GM23338 (cell line): ENCODE data around the gene KPTN. TPM values are rescaled to one million over a fixed set of nuclear protein-coding genes. Genes with fewer than 3 reads are reported as not detected.

Experiments
- ATAC-seq: fragments of 200-7000 bp; cut with Tn5 transposase; 3 replicates; pipeline ENCODE4 v1.9.1; 2020
- DNase-seq: peaks from one replicate; pipeline ENCODE4 v3.0.0-alpha.2; 2015; ENCODE audit warnings: low spot score
- H2AFZ ChIP-seq: fragments of 200-600 bp; sonication (generic); 2 replicates; pipeline ENCODE4 v1.8.0; 2016; ENCODE audit warnings: antibody characterized with exemption, mild to moderate bottlenecking, moderate library complexity
- H3F3A ChIP-seq: fragments of 200-600 bp; sonication (generic); replicated peaks from 2 replicates; pipeline ENCODE4 v1.8.0; 2017; ENCODE audit warnings: antibody characterized with exemption, mixed run types, low read depth
- H3K27ac ChIP-seq: fragments of 200-600 bp; sonication (generic); 2 replicates; pipeline ENCODE4 v1.6.1; 2016; ENCODE audit warnings: low read depth
- H3K27me3 ChIP-seq: fragments of 200-600 bp; sonication (generic); 2 replicates; pipeline ENCODE4 v1.8.0; 2016; ENCODE audit warnings: mild to moderate bottlenecking, mixed run types, moderate library complexity; ENCODE audit not compliant: insufficient read depth
- H3K36me3 ChIP-seq: fragments of 200-600 bp; sonication (generic); 2 replicates; pipeline ENCODE4 v1.8.0; 2016; ENCODE audit warnings: mild to moderate bottlenecking; ENCODE audit not compliant: insufficient read depth
- H3K4me1 ChIP-seq: fragments of 200-600 bp; sonication (generic); 2 replicates; pipeline ENCODE4 v1.8.0; 2016; ENCODE audit warnings: mild to moderate bottlenecking, moderate library complexity; ENCODE audit not compliant: insufficient read depth
- H3K4me2 ChIP-seq: fragments of 200-600 bp; sonication (generic); 2 replicates; pipeline ENCODE4 v1.7.1; 2017; ENCODE audit warnings: mixed run types
- H3K4me3 ChIP-seq: fragments of 200-600 bp; sonication (generic); 2 replicates; pipeline ENCODE4 v1.6.1; 2016; ENCODE audit warnings: mixed run types
- H3K79me2 ChIP-seq: fragments of 200-600 bp; sonication (generic); replicated peaks from 2 replicates; pipeline ENCODE4 v1.8.0; 2017; ENCODE audit warnings: mild to moderate bottlenecking; ENCODE audit not compliant: insufficient read depth
- H3K9me2 ChIP-seq: fragments of 200-600 bp; sonication (generic); 2 replicates; pipeline ENCODE4 v1.8.0; 2017; ENCODE audit not compliant: insufficient read depth
- H4K20me1 ChIP-seq: fragments of 200-600 bp; sonication (generic); replicated peaks from 2 replicates; pipeline ENCODE4 v1.8.0; 2017; ENCODE audit warnings: mild to moderate bottlenecking; ENCODE audit not compliant: insufficient read depth
- H3K27ac Mint-ChIP-seq: 2 replicates; pipeline ENCODE4 v1.8.0; 2020; ENCODE audit warnings: inconsistent platforms, mild to moderate bottlenecking, moderate library complexity, mixed read lengths
- H3K27me3 Mint-ChIP-seq: 3 replicates; pipeline ENCODE4 v1.8.0; 2022; ENCODE audit warnings: low read depth, mild to moderate bottlenecking, moderate library complexity, mixed read lengths, inconsistent platforms; ENCODE audit not compliant: insufficient read depth, poor library complexity
- H3K36me3 Mint-ChIP-seq: 3 replicates; pipeline ENCODE4 v1.8.0; 2021; ENCODE audit warnings: low read depth, mild to moderate bottlenecking, inconsistent platforms, moderate library complexity, mixed read lengths
- H3K4me1 Mint-ChIP-seq: 3 replicates; pipeline ENCODE4 v1.8.0; 2020; ENCODE audit warnings: mild to moderate bottlenecking, inconsistent platforms, mixed read lengths
- H3K4me3 Mint-ChIP-seq: 3 replicates; pipeline ENCODE4 v1.8.0; 2021; ENCODE audit warnings: moderate library complexity, mild to moderate bottlenecking, inconsistent platforms, mixed read lengths
- H3K9me3 Mint-ChIP-seq: 3 replicates; pipeline ENCODE4 v1.8.0; 2020; ENCODE audit warnings: moderate library complexity, mild to moderate bottlenecking, inconsistent platforms, mixed read lengths
- CREB1 ChIP-seq: fragments of 250-450 bp; sonication (Bioruptor Pico); IDR thresholded peaks from 2 replicates; pipeline ENCODE4 v1.5.0; 2020; ENCODE audit warnings: low read depth, mild to moderate bottlenecking, moderate library complexity
- EZH2 ChIP-seq: fragments of 200-600 bp; sonication (generic); IDR thresholded peaks from one replicate; pipeline ENCODE4 v1.8.0; 2017; ENCODE audit warnings: antibody characterized with exemption, mild to moderate bottlenecking, low read depth; ENCODE audit not compliant: unreplicated experiment
- EZH2phosphoT487 ChIP-seq: fragments of 200-600 bp; sonication (generic); IDR thresholded peaks from one replicate; pipeline ENCODE4 v1.8.1; 2018; ENCODE audit warnings: antibody characterized with exemption; ENCODE audit not compliant: unreplicated experiment
- JUNB ChIP-seq: IDR thresholded peaks from one replicate; pipeline ENCODE4 v1.6.1; 2016; ENCODE audit warnings: antibody characterized with exemption; ENCODE audit not compliant: unreplicated experiment
- NANOG ChIP-seq: IDR thresholded peaks from 2 replicates; pipeline ENCODE4 v1.6.1; 2016; ENCODE audit warnings: antibody characterized with exemption, borderline replicate concordance
- POLR2AphosphoS5 ChIP-seq: IDR thresholded peaks from 2 replicates; pipeline ENCODE4 v1.6.1; 2016; ENCODE audit warnings: antibody characterized with exemption, low read depth
- STAT1 ChIP-seq: IDR thresholded peaks from one replicate; pipeline ENCODE4 v1.6.1; 2016; ENCODE audit warnings: antibody characterized with exemption; ENCODE audit not compliant: unreplicated experiment
- ZNF114 ChIP-seq: fragments of 250-450 bp; sonication (Bioruptor Pico); IDR thresholded peaks from 2 replicates; pipeline ENCODE4 v1.5.0; 2020; ENCODE audit warnings: mild to moderate bottlenecking, moderate library complexity
- ZNF331 ChIP-seq: fragments of 250-450 bp; sonication (Bioruptor Pico); IDR thresholded peaks from 2 replicates; pipeline ENCODE4 v1.5.0; 2020; ENCODE audit warnings: low read depth, mild to moderate bottlenecking, moderate library complexity
- polyA plus RNA-seq: library from polyadenylated mRNA; unstranded; fragments of >200 nt; fragmentation: Nextera tagmentation; extraction: Ambion mirVana; gene quantifications from 2 replicates; pipeline ENCODE4 v1.2.1, GENCODE V29; 2016
- total RNA-seq: library from RNA; depleted of rRNA; stranded (reverse); fragments of >200 nt; shearing (Covaris generic); gene quantifications from 2 replicates; pipeline ENCODE4 v1.2.3, GENCODE V29; 2014
- TF ChIP-seq, protein P1 (sequence below): IDR thresholded peaks from one replicate; pipeline ENCODE4 v1.6.1; 2018; ENCODE audit warnings: antibody characterized with exemption; ENCODE audit not compliant: unreplicated experiment
- TF ChIP-seq, protein P2 (sequence below), 2 experiments: fragments of 200-600 bp in 1 of 2; sonication (generic) in 1 of 2; conservative IDR thresholded peaks; 2 replicates each; pipeline versions ENCODE4 v1.5.1 to v1.6.1; 2016 to 2017; ENCODE audit warnings: antibody characterized with exemption in 2 of 2, low read depth in 2 of 2, mild to moderate bottlenecking in 2 of 2, moderate library complexity in 1 of 2
- TF ChIP-seq, protein P3 (sequence below): IDR thresholded peaks from 2 replicates; pipeline ENCODE4 v1.6.1; 2016; ENCODE audit warnings: antibody characterized with exemption
- TF ChIP-seq, protein P4 (sequence below): fragments of 250-450 bp; sonication (Bioruptor Pico); IDR thresholded peaks from 2 replicates; pipeline ENCODE4 v1.5.0; 2020; ENCODE audit warnings: mild to moderate bottlenecking, moderate library complexity

KPTN gene
- total and polyA plus RNA-seq, 2 experiments from 2014 or later = 19.8 to 26.2 TPM

DNA sequence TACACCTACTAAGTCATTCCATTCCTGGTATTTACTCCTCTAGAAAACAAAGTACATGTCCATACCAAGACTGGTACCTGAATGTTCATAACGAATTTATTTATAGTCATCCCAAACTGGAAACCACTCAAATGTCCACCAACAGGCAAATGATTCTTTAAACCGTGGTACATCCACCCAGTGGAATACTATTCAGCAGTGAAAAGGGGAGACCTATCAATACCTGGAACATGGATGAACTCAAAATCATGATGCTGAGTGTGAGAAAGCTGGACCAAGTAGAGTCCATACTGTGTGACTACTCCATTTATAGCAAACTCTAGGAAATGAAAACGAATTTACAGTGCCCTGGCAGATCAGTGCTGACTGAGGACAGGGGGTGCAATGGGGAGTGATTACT lies 42.8 kb upstream of the KPTN start:
- no peak for DNase-seq
- no peaks in the 10 kb centered on the region for H3K27me3 Mint-ChIP-seq
- H3K79me2 ChIP-seq = no peaks in the 10 kb centered on the region
- H3K27ac ChIP-seq = no peak overlapping the region
- ATAC-seq = no peak
- no peak overlapping the region for H3K4me2 ChIP-seq
- no peaks in the 10 kb centered on the region for H3F3A ChIP-seq
- TF ChIP-seq, protein P1, sequence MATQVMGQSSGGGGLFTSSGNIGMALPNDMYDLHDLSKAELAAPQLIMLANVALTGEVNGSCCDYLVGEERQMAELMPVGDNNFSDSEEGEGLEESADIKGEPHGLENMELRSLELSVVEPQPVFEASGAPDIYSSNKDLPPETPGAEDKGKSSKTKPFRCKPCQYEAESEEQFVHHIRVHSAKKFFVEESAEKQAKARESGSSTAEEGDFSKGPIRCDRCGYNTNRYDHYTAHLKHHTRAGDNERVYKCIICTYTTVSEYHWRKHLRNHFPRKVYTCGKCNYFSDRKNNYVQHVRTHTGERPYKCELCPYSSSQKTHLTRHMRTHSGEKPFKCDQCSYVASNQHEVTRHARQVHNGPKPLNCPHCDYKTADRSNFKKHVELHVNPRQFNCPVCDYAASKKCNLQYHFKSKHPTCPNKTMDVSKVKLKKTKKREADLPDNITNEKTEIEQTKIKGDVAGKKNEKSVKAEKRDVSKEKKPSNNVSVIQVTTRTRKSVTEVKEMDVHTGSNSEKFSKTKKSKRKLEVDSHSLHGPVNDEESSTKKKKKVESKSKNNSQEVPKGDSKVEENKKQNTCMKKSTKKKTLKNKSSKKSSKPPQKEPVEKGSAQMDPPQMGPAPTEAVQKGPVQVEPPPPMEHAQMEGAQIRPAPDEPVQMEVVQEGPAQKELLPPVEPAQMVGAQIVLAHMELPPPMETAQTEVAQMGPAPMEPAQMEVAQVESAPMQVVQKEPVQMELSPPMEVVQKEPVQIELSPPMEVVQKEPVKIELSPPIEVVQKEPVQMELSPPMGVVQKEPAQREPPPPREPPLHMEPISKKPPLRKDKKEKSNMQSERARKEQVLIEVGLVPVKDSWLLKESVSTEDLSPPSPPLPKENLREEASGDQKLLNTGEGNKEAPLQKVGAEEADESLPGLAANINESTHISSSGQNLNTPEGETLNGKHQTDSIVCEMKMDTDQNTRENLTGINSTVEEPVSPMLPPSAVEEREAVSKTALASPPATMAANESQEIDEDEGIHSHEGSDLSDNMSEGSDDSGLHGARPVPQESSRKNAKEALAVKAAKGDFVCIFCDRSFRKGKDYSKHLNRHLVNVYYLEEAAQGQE = no peak
- TF ChIP-seq STAT1 = no peak
- TF ChIP-seq NANOG = no peak
- no peak for TF ChIP-seq POLR2AphosphoS5
- TF ChIP-seq, protein P2, sequence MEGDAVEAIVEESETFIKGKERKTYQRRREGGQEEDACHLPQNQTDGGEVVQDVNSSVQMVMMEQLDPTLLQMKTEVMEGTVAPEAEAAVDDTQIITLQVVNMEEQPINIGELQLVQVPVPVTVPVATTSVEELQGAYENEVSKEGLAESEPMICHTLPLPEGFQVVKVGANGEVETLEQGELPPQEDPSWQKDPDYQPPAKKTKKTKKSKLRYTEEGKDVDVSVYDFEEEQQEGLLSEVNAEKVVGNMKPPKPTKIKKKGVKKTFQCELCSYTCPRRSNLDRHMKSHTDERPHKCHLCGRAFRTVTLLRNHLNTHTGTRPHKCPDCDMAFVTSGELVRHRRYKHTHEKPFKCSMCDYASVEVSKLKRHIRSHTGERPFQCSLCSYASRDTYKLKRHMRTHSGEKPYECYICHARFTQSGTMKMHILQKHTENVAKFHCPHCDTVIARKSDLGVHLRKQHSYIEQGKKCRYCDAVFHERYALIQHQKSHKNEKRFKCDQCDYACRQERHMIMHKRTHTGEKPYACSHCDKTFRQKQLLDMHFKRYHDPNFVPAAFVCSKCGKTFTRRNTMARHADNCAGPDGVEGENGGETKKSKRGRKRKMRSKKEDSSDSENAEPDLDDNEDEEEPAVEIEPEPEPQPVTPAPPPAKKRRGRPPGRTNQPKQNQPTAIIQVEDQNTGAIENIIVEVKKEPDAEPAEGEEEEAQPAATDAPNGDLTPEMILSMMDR (conservative IDR thresholded peaks at IDR 0.05; ENCODE audit: low read depth in 2 of 2) = no peak
- TF ChIP-seq EZH2 = no peak
- TF ChIP-seq ZNF114 = no peak
- TF ChIP-seq, protein P3, sequence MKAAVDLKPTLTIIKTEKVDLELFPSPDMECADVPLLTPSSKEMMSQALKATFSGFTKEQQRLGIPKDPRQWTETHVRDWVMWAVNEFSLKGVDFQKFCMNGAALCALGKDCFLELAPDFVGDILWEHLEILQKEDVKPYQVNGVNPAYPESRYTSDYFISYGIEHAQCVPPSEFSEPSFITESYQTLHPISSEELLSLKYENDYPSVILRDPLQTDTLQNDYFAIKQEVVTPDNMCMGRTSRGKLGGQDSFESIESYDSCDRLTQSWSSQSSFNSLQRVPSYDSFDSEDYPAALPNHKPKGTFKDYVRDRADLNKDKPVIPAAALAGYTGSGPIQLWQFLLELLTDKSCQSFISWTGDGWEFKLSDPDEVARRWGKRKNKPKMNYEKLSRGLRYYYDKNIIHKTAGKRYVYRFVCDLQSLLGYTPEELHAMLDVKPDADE = no peak
- TF ChIP-seq EZH2phosphoT487 = no peak
- no peak for TF ChIP-seq CREB1
- TF ChIP-seq, protein P4, sequence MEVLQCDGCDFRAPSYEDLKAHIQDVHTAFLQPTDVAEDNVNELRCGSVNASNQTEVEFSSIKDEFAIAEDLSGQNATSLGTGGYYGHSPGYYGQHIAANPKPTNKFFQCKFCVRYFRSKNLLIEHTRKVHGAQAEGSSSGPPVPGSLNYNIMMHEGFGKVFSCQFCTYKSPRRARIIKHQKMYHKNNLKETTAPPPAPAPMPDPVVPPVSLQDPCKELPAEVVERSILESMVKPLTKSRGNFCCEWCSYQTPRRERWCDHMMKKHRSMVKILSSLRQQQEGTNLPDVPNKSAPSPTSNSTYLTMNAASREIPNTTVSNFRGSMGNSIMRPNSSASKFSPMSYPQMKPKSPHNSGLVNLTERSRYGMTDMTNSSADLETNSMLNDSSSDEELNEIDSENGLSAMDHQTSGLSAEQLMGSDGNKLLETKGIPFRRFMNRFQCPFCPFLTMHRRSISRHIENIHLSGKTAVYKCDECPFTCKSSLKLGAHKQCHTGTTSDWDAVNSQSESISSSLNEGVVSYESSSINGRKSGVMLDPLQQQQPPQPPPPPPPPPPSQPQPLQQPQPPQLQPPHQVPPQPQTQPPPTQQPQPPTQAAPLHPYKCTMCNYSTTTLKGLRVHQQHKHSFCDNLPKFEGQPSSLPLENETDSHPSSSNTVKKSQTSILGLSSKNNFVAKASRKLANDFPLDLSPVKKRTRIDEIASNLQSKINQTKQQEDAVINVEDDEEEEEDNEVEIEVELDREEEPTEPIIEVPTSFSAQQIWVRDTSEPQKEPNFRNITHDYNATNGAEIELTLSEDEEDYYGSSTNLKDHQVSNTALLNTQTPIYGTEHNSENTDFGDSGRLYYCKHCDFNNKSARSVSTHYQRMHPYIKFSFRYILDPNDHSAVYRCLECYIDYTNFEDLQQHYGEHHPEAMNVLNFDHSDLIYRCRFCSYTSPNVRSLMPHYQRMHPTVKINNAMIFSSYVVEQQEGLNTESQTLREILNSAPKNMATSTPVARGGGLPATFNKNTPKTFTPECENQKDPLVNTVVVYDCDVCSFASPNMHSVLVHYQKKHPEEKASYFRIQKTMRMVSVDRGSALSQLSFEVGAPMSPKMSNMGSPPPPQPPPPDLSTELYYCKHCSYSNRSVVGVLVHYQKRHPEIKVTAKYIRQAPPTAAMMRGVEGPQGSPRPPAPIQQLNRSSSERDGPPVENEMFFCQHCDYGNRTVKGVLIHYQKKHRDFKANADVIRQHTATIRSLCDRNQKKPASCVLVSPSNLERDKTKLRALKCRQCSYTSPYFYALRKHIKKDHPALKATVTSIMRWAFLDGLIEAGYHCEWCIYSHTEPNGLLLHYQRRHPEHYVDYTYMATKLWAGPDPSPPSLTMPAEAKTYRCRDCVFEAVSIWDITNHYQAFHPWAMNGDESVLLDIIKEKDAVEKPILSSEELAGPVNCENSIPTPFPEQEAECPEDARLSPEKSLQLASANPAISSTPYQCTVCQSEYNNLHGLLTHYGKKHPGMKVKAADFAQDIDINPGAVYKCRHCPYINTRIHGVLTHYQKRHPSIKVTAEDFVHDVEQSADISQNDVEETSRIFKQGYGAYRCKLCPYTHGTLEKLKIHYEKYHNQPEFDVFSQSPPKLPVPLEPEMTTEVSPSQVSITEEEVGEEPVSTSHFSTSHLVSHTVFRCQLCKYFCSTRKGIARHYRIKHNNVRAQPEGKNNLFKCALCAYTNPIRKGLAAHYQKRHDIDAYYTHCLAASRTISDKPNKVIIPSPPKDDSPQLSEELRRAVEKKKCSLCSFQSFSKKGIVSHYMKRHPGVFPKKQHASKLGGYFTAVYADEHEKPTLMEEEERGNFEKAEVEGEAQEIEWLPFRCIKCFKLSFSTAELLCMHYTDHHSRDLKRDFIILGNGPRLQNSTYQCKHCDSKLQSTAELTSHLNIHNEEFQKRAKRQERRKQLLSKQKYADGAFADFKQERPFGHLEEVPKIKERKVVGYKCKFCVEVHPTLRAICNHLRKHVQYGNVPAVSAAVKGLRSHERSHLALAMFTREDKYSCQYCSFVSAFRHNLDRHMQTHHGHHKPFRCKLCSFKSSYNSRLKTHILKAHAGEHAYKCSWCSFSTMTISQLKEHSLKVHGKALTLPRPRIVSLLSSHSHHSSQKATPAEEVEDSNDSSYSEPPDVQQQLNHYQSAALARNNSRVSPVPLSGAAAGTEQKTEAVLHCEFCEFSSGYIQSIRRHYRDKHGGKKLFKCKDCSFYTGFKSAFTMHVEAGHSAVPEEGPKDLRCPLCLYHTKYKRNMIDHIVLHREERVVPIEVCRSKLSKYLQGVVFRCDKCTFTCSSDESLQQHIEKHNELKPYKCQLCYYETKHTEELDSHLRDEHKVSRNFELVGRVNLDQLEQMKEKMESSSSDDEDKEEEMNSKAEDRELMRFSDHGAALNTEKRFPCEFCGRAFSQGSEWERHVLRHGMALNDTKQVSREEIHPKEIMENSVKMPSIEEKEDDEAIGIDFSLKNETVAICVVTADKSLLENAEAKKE (CRISPR knock-in tag) = no peak
- TF ChIP-seq ZNF331 (CRISPR knock-in tag) = no peak
- TF ChIP-seq JUNB = no peak
- H4K20me1 ChIP-seq = no peaks in the 10 kb centered on the region
- H3K9me3 Mint-ChIP-seq = no peaks in the 10 kb centered on the region
- H3K4me1 ChIP-seq = no peaks in the 10 kb centered on the region
- no peaks in the 10 kb centered on the region for H3K9me2 ChIP-seq
- H2AFZ ChIP-seq = no peak overlapping the region
- H3K36me3 ChIP-seq = no peaks in the 10 kb centered on the region
- H3K4me3 ChIP-seq = no peak overlapping the region
- H3K4me1 Mint-ChIP-seq = no peaks in the 10 kb centered on the region
- no peak overlapping the region for H3K4me3 Mint-ChIP-seq
- no peaks in the 10 kb centered on the region for H3K36me3 Mint-ChIP-seq
- H3K27me3 ChIP-seq = no peaks in the 10 kb centered on the region
- no peak overlapping the region for H3K27ac Mint-ChIP-seq
